HepG2 (cell line): Measurements from ENCODE around the gene ACSL6. TPM values are rescaled to one million over a fixed set of nuclear protein-coding genes. Genes with fewer than 3 reads are reported as not detected.

Source experiments
- ATAC-seq: fragments of 200-7000 bp; cut with Tn5 transposase; 3 replicates; pipeline ENCODE4 v1.9.1; 2020; ENCODE audit warnings: mild to moderate bottlenecking, moderate library complexity
- BruUV-seq: library from RNA; stranded (reverse); fragments of 400-500 nt; replicated peaks from 2 replicates; lab custom pipeline; 2021; lab: Mats Ljungman, UMichigan
- CTCF ChIA-PET: fragments of 300-600 bp; formaldehyde crosslinking; extraction: SDS; loops from one replicate; lab custom pipeline; 2021; ENCODE audit warnings: low total read pairs, inconsistent platforms, low intra/inter-chr PET ratio; lab: Yijun Ruan, JAX
- POLR2A ChIA-PET: fragments of 350-600 bp; sonication (Branson Sonifier 250); formaldehyde crosslinking; loops from one replicate; lab custom pipeline; 2020; ENCODE audit warnings: antibody characterized with exemption, inconsistent platforms; lab: Yijun Ruan, JAX
- DNase-seq: peaks from one replicate; pipeline ENCODE4 v3.0.0-alpha.2; 2015; ENCODE audit warnings: low spot score
- FAIRE-seq: peaks from 3 replicates; lab custom pipeline; 2011; peaks lifted over from hg19 to GRCh38; lab: Jason Lieb, UNC
- H2AFZ ChIP-seq: one replicate; pipeline ENCODE4 v1.6.1; 2011; ENCODE audit warnings: low read length, inconsistent platforms
- H3K27ac ChIP-seq: fragments of 300-600 bp; 3 replicates; pipeline ENCODE4 v1.8.0; 2011; ENCODE audit warnings: mixed run types, mild to moderate bottlenecking, mixed read lengths, low read length, inconsistent platforms; ENCODE audit not compliant: insufficient read depth; ENCODE audit errors: extremely low read length
- H3K27me3 ChIP-seq, 2 experiments: fragments of 200-600 bp in 1 of 2; 2 replicates in 1 of 2; 3 replicates in 1 of 2; pipeline versions ENCODE4 v1.6.0 to v1.8.0; 2011; ENCODE audit warnings: low read length in 2 of 2, mild to moderate bottlenecking in 2 of 2, moderate library complexity in 2 of 2, inconsistent platforms in 1 of 2; ENCODE audit not compliant: insufficient read depth in 2 of 2, control insufficient read depth in 1 of 2
- H3K36me3 ChIP-seq, 2 experiments: fragments of 200-600 bp in 1 of 2; replicated peaks in 1 of 2; 2 replicates in 1 of 2; 3 replicates in 1 of 2; pipeline versions ENCODE4 v1.5.1 to v1.8.0; 2011; ENCODE audit warnings: low read length in 2 of 2, inconsistent platforms in 1 of 2; ENCODE audit not compliant: insufficient read depth in 2 of 2, control insufficient read depth in 1 of 2
- H3K4me1 ChIP-seq: 2 replicates; pipeline ENCODE4 v1.5.1; 2012; ENCODE audit warnings: low read length, inconsistent platforms; ENCODE audit not compliant: insufficient read depth
- H3K4me2 ChIP-seq: 2 replicates; pipeline ENCODE4 v1.6.0; 2011; ENCODE audit warnings: low read depth, low read length, inconsistent platforms
- H3K4me3 ChIP-seq, 3 experiments: fragments of 200-600 bp in 1 of 3; sonication (generic), shearing (Covaris generic) in 1 of 3; replicated peaks in 1 of 3; 2 replicates each; pipeline ENCODE4 v1.5.1; 2011 to 2016; ENCODE audit warnings: low read length in 3 of 3, inconsistent platforms in 2 of 3, low read depth in 2 of 3, mild to moderate bottlenecking in 2 of 3, control low read depth in 1 of 3, mixed read lengths in 1 of 3; ENCODE audit not compliant: insufficient read depth in 1 of 3
- H3K79me2 ChIP-seq: one replicate; pipeline ENCODE4 v1.6.1; 2011; ENCODE audit warnings: low read length, inconsistent platforms; ENCODE audit not compliant: insufficient read depth
- H3K9ac ChIP-seq: 2 replicates; pipeline ENCODE4 v1.6.0; 2011; ENCODE audit warnings: mild to moderate bottlenecking, low read depth, low read length, inconsistent platforms; ENCODE audit not compliant: insufficient read depth
- H3K9me3 ChIP-seq: 2 replicates; pipeline ENCODE4 v1.5.1; 2012; ENCODE audit warnings: mild to moderate bottlenecking, low read length
- H4K20me1 ChIP-seq: 2 replicates; pipeline ENCODE4 v1.6.0; 2011; ENCODE audit warnings: inconsistent platforms, mild to moderate bottlenecking, low read length, moderate library complexity; ENCODE audit not compliant: insufficient read depth
- ASH2L ChIP-seq: fragments of 300-600, 200-600 bp; sonication (generic); IDR thresholded peaks from 2 replicates; pipeline ENCODE4 v1.7.0; 2017; ENCODE audit warnings: low read depth, mild to moderate bottlenecking, moderate library complexity, mixed read lengths, low read length; ENCODE audit not compliant: insufficient read length
- CREM ChIP-seq, 2 experiments: sonication (generic) in 1 of 2; formaldehyde crosslinking in 1 of 2; IDR thresholded peaks; 2 replicates each; pipeline versions ENCODE4 v1.4.0 to v1.6.1; 2016 to 2020; ENCODE audit warnings: antibody characterized with exemption in 1 of 2, mild to moderate bottlenecking in 1 of 2, missing genetic modification reagents in 1 of 2
- HNF1A ChIP-seq, 2 experiments: sonication (generic) in 1 of 2; formaldehyde crosslinking in 1 of 2; IDR thresholded peaks; 2 replicates each; pipeline versions ENCODE4 v1.4.0 to v1.6.1; 2016 to 2020; ENCODE audit warnings: borderline replicate concordance in 1 of 2, low read depth in 1 of 2, mild to moderate bottlenecking in 1 of 2, missing genetic modification reagents in 1 of 2
- HNF4G ChIP-seq, 2 experiments: sonication (generic) in 1 of 2; formaldehyde crosslinking in 1 of 2; IDR thresholded peaks; 2 replicates each; pipeline versions ENCODE4 v1.4.0 to v1.6.1; 2011 to 2020; ENCODE audit warnings: borderline replicate concordance in 2 of 2, low read depth in 2 of 2, mild to moderate bottlenecking in 2 of 2, low read length in 1 of 2, missing genetic modification reagents in 1 of 2, moderate library complexity in 1 of 2
- HNRNPK ChIP-seq: fragments of 200-400 bp; formaldehyde crosslinking; IDR thresholded peaks from 2 replicates; pipeline ENCODE4 v1.6.1; 2018; ENCODE audit warnings: low read length, low read depth, moderate library complexity, mild to moderate bottlenecking; ENCODE audit not compliant: poor library complexity, severe bottlenecking
- ZBTB14 ChIP-seq: sonication (generic); formaldehyde crosslinking; IDR thresholded peaks from 2 replicates; pipeline ENCODE4 v1.4.0; 2020; ENCODE audit warnings: missing genetic modification reagents
- ZFP36 ChIP-seq: fragments of 150-350 bp; IDR thresholded peaks from 2 replicates; pipeline ENCODE4 v1.6.1; 2018; ENCODE audit warnings: borderline replicate concordance, low read length, low read depth; ENCODE audit not compliant: partially characterized antibody
- ZNF280D ChIP-seq: sonication (generic); formaldehyde crosslinking; IDR thresholded peaks from 2 replicates; pipeline ENCODE4 v1.5.1; 2020; ENCODE audit warnings: mild to moderate bottlenecking, missing genetic modification reagents
- WGBS: methylation state at CpG from one replicate; pipeline ENCODE4 v1.1.6; 2017; ENCODE audit warnings: low lambda C conversion rate; 5-methylcytosine and 5-hydroxymethylcytosine counted together
- in situ Hi-C: cut with HindIII; loops from 2 replicates; pipeline ENCODE4 v1.10.0; 2017; ENCODE audit warnings: low pct_unique_long_range_greater_than_20kb; ENCODE audit not compliant: extremely low pct_ligation_motif_present
- intact Hi-C: fragments of 100-400 bp; cut with micrococcal nuclease; formaldehyde crosslinking; loops from one replicate; pipeline ENCODE4 v1.10.0; 2022; ENCODE audit not compliant: unreplicated experiment
- polyA plus RNA-seq, 8 experiments: library from polyadenylated mRNA; depleted of rRNA in 3 of 8; stranded (reverse) in 7 of 8; unstranded in 1 of 8; fragments of >200 nt; fragmentation: Illumina TruSeq in 4 of 8; extraction: Trizol in 4 of 8; gene quantifications; 2 replicates each; pipeline versions ENCODE4 v1.2.1 to v1.2.3, GENCODE V29; 2011 to 2016; ENCODE audit warnings: low read depth in 4 of 8, missing spikeins in 1 of 8, mixed read lengths in 1 of 8; ENCODE audit not compliant: insufficient read depth in 1 of 8
- total RNA-seq, 5 experiments: library from RNA; depleted of rRNA; stranded (reverse); fragments of >200 nt; fragmentation: Illumina TruSeq; extraction: Trizol; gene quantifications; 2 replicates each; pipeline ENCODE4 v1.2.3, GENCODE V29; 2016; ENCODE audit warnings: low read depth in 1 of 5

The ACSL6 gene
- total and polyA plus RNA-seq, 2 of the 13 experiments (the other 11 are each of a cell fraction or from before 2014, with no cell fraction given) = 3.7 to 3.8 TPM

DNA sequence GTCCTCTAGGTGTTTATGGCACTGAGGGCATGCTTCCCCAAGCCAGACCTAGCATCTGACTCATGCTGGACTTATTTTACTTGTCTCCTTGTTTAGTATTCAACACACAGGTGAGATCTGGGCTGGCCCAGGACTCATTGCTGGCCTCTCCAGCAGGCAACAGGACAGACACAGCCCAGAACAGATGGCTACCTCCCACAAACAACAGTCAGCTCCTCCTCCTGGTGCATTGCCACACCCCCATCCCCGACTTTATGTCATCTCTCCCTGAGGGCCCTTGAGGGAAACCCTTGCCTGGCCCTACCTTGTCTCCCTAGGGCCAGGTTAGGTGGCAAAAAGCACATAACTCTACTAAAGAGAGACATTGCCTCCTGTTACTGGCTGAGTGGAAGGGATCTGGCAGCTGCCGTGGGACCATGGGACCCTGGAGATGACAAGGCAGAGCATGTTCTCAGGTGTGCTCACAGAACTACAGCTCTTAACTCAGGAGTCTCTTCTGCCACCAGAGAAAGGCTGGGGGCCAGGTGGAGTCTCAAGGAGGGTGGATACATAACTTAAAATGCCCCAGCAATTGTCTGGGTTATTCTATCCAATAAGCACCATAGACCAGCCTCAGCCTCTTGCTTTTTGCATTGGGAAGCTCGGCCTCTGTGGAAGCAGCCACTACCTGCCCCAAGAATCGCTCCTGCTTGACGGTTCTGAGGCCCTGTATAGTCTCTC lies 2.3 kb downstream of the ACSL6 start:
- ATAC-seq (no peak), DNase-seq (no peak), FAIRE-seq (no peak)
- POLR2A ChIA-PET = interaction anchor here (0.7 to 1.0 kb wide), 3 partner anchors 11 to 212 kb away, joined by 3 to 4 read pairs (median 4); partner anchors contain the start of gene FNIP1
- no peaks in the 10 kb centered on the region for H3K79me2 ChIP-seq
- H3K4me3 ChIP-seq = no peak overlapping the region
- no TSS peak for BruUV-seq
- H3K4me2 ChIP-seq = no peak overlapping the region
- CTCF ChIA-PET = interaction anchor here (1.7 kb wide), 1 partner anchor 420 kb away, joined by 7 read pairs; no protein-coding TSS in a partner anchor
- no peaks in the 10 kb centered on the region for H3K36me3 ChIP-seq
- H3K4me1 ChIP-seq = peaks cover 41% of the 10 kb centered on the region
- H3K27ac ChIP-seq = no peak overlapping the region
- no peaks in the 10 kb centered on the region for H3K9me3 ChIP-seq
- H4K20me1 ChIP-seq = no peaks in the 10 kb centered on the region
- no peak overlapping the region for H2AFZ ChIP-seq
- intact Hi-C loops = loop anchor here (1.0 to 2.0 kb wide), 3 partner anchors 54 to 420 kb away; no protein-coding TSS in a partner anchor
- H3K9ac ChIP-seq = no peak overlapping the region
- H3K27me3 ChIP-seq = peaks cover 11 to 34% of the 10 kb centered on the region in 2 experiments; a peak in 3 of 5 replicates
- TF ChIP-seq ZNF280D (no peak), ZBTB14 (CRISPR knock-in tag) (no peak), HNF4G (IDR thresholded peaks at IDR 0.05; ENCODE audit: borderline replicate concordance, low read depth, low read length) (no peak), HNF4G (CRISPR knock-in tag; IDR thresholded peaks at IDR 0.05; ENCODE audit: borderline replicate concordance, low read depth) (no peak), ZFP36 (no peak), CREM (IDR thresholded peaks at IDR 0.05) (no peak), CREM (CRISPR knock-in tag; IDR thresholded peaks at IDR 0.05) (no peak), ASH2L (no peak), HNRNPK (no peak), HNF1A (IDR thresholded peaks at IDR 0.05; ENCODE audit: low read depth) (no peak), HNF1A (CRISPR knock-in tag; IDR thresholded peaks at IDR 0.05; ENCODE audit: borderline replicate concordance) (no peak)
- in situ Hi-C loops = loop anchor here (5.0 to 25.0 kb wide), 4 partner anchors 197 to 572 kb away; no protein-coding TSS in a partner anchor
- 11% methylated on average over 4 of the region's 5 CpGs for WGBS
